Smooth muscle cell (in vitro differentiated cells): ENCODE data around the gene REC8. TPM values are rescaled to one million over a fixed set of nuclear protein-coding genes. Genes with fewer than 3 reads are reported as not detected.

ENCODE experiments used
- DNase-seq: peaks from one replicate; lab custom pipeline; 2025; ENCODE audit not compliant: unreplicated experiment; lab: John Stamatoyannopoulos, UW
- H2AFZ ChIP-seq: fragments of 200-600 bp; sonication (generic); 2 replicates; pipeline ENCODE4 v1.6.0; 2016; ENCODE audit warnings: antibody characterized with exemption, low read depth, mild to moderate bottlenecking
- H3F3A ChIP-seq: fragments of 200-600 bp; sonication (generic); 2 replicates; pipeline ENCODE4 v1.6.0; 2017; ENCODE audit warnings: antibody characterized with exemption, low read depth
- H3K27ac ChIP-seq: fragments of 200-600 bp; sonication (generic); 2 replicates; pipeline ENCODE4 v1.5.1; 2016; ENCODE audit warnings: low read depth, mild to moderate bottlenecking
- H3K27me3 ChIP-seq: fragments of 200-600 bp; sonication (generic); 2 replicates; pipeline ENCODE4 v1.6.1; 2016; ENCODE audit warnings: low read depth, mild to moderate bottlenecking
- H3K36me3 ChIP-seq: fragments of 200-600 bp; sonication (generic); 2 replicates; pipeline ENCODE4 v1.5.1; 2016; ENCODE audit warnings: low read depth
- H3K4me1 ChIP-seq: fragments of 200-600 bp; sonication (generic); 2 replicates; pipeline ENCODE4 v1.5.1; 2016; ENCODE audit warnings: low read depth
- H3K4me2 ChIP-seq: fragments of 200-600 bp; sonication (generic); 2 replicates; pipeline ENCODE4 v1.6.0; 2016; ENCODE audit warnings: mild to moderate bottlenecking
- H3K4me3 ChIP-seq: fragments of 200-600 bp; sonication (generic); 2 replicates; pipeline ENCODE4 v1.5.1; 2016; ENCODE audit warnings: mild to moderate bottlenecking
- H3K79me2 ChIP-seq: fragments of 200-600 bp; sonication (generic); 2 replicates; pipeline ENCODE4 v1.6.0; 2016; ENCODE audit warnings: low read depth, mild to moderate bottlenecking
- H3K9ac ChIP-seq: fragments of 200-600 bp; sonication (generic); 2 replicates; pipeline ENCODE4 v1.6.0; 2016; ENCODE audit warnings: low read depth
- H3K9me3 ChIP-seq: fragments of 200-600 bp; sonication (generic); replicated peaks from 2 replicates; pipeline ENCODE4 v1.5.1; 2016; ENCODE audit warnings: low read depth
- H4K20me1 ChIP-seq: fragments of 200-600 bp; sonication (generic); 2 replicates; pipeline ENCODE4 v1.6.0; 2016; ENCODE audit warnings: low read depth
- CTCF ChIP-seq: fragments of 200-600 bp; sonication (generic); IDR thresholded peaks from 2 replicates; pipeline ENCODE4 v1.5.1; 2017; ENCODE audit warnings: borderline replicate concordance, mild to moderate bottlenecking, antibody characterized with exemption; ENCODE audit not compliant: insufficient read depth, poor library complexity, severe bottlenecking
- WGBS: methylation state at CpG from one replicate; pipeline ENCODE4 v1.1.7; 2016; ENCODE audit warnings: low lambda C conversion rate; 5-methylcytosine and 5-hydroxymethylcytosine counted together
- polyA plus RNA-seq: library from polyadenylated mRNA; unstranded; fragments of >200 nt; fragmentation: Nextera tagmentation; extraction: Ambion mirVana; gene quantifications from 2 replicates; pipeline ENCODE4 v1.2.1, GENCODE V29; 2016
- total RNA-seq: library from RNA; depleted of rRNA; stranded (reverse); fragments of >200 nt; gene quantifications from 2 replicates; pipeline ENCODE4 v1.2.3, GENCODE V29; 2014

REC8 gene
- total and polyA plus RNA-seq, 2 experiments from 2014 or later, result 9.3 to 16.8 TPM

- WGBS, result 98% methylated on average over 9 of the region's 9 CpGs
- H3K79me2 ChIP-seq, result peaks cover 16% of the 10 kb centered on the region
- no peak for DNase-seq
- H3K4me3 ChIP-seq, result no peak overlapping the region
- no peaks in the 10 kb centered on the region for H3K36me3 ChIP-seq
- no peak overlapping the region for H3K4me2 ChIP-seq
- no peak overlapping the region for H3K27ac ChIP-seq
- H4K20me1 ChIP-seq, result peaks cover 9% of the 10 kb centered on the region
- H3K4me1 ChIP-seq, result peaks cover 9% of the 10 kb centered on the region
- H2AFZ ChIP-seq, result no peak overlapping the region
- H3F3A ChIP-seq, result no peaks in the 10 kb centered on the region
- no peaks in the 10 kb centered on the region for H3K9me3 ChIP-seq
- no peak overlapping the region for H3K9ac ChIP-seq
- H3K27me3 ChIP-seq, result no peaks in the 10 kb centered on the region
- TF ChIP-seq CTCF, result no peak
Observed at GRCh38 chr14:24150993-24151392, 20.9 kb upstream of the REC8 start.

- H3K79me2 ChIP-seq, result peaks cover 16% of the 10 kb centered on the region
- no peak overlapping the region for H2AFZ ChIP-seq
- H3K4me3 ChIP-seq, result no peak overlapping the region
- no peak overlapping the region for H3K9ac ChIP-seq
- H3K4me2 ChIP-seq, result no peak overlapping the region
- DNase-seq, result no peak
- H4K20me1 ChIP-seq, result peaks cover 9% of the 10 kb centered on the region
- peaks cover 8% of the 10 kb centered on the region for H3K4me1 ChIP-seq
- H3K27me3 ChIP-seq, result no peaks in the 10 kb centered on the region
- no peak overlapping the region for H3K27ac ChIP-seq
- H3K9me3 ChIP-seq, result no peaks in the 10 kb centered on the region
- no peaks in the 10 kb centered on the region for H3K36me3 ChIP-seq
- no peak for TF ChIP-seq CTCF
- no peaks in the 10 kb centered on the region for H3F3A ChIP-seq
- 96% methylated on average over 16 of the region's 16 CpGs for WGBS
Observed at GRCh38 chr14:24151404-24152080, 20.3 kb upstream of the REC8 start.

GRCh38 chr14:24155100-24155499 lies 16.8 kb upstream of the REC8 start:
- H3K27me3 ChIP-seq, result no peaks in the 10 kb centered on the region
- WGBS, result 100% methylated on average over 10 of the region's 10 CpGs
- no peak for DNase-seq
- H4K20me1 ChIP-seq, result no peaks in the 10 kb centered on the region
- H3K4me3 ChIP-seq, result no peak overlapping the region
- TF ChIP-seq CTCF, result no peak
- no peak overlapping the region for H2AFZ ChIP-seq
- H3K79me2 ChIP-seq, result no peaks in the 10 kb centered on the region
- H3K9ac ChIP-seq, result no peak overlapping the region
- H3K27ac ChIP-seq, result no peak overlapping the region
- no peak overlapping the region for H3K4me2 ChIP-seq
- H3K9me3 ChIP-seq, result no peaks in the 10 kb centered on the region
- H3F3A ChIP-seq, result peaks cover 9% of the 10 kb centered on the region
- no peaks in the 10 kb centered on the region for H3K36me3 ChIP-seq
- H3K4me1 ChIP-seq, result no peaks in the 10 kb centered on the region

- 100% methylated on average over 1 of the region's 1 CpG for WGBS
Observed at GRCh38 chr14:24156840-24157239, 15.0 kb upstream of the REC8 start.

More at GRCh38 chr14:24156840-24157239, 15.0 kb upstream of the REC8 start:
- Histone ChIP-seq H3K27me3 (no peaks in the 10 kb centered on the region), H3F3A (peaks cover 14% of the 10 kb centered on the region), H2AFZ (no peak overlapping the region), H3K4me1 (peaks cover 4% of the 10 kb centered on the region), H3K4me3 (no peak overlapping the region), H3K9me3 (no peaks in the 10 kb centered on the region), H3K4me2 (no peak overlapping the region), H3K36me3 (no peaks in the 10 kb centered on the region), H3K79me2 (peaks cover 7% of the 10 kb centered on the region), H4K20me1 (no peaks in the 10 kb centered on the region), H3K9ac (no peak overlapping the region), H3K27ac (no peak overlapping the region)
- no peak for DNase-seq
- no peak for TF ChIP-seq CTCF
